Brain microvascular endothelial cell (primary cell): ENCODE measurements around the gene CFAP300.

Experiments
- DNase-seq: peaks from one replicate; pipeline ENCODE4 v3.0.0-alpha.2; 2020
- H3K27ac ChIP-seq: fragments of 250-450 bp; sonication (Bioruptor Pico); 2 replicates; pipeline ENCODE4 v1.5.1; 2020; ENCODE audit warnings: mild to moderate bottlenecking, moderate library complexity
- H3K27me3 ChIP-seq: fragments of 250-450 bp; sonication (Bioruptor Pico); replicated peaks from 2 replicates; pipeline ENCODE4 v1.5.1; 2020; ENCODE audit warnings: mild to moderate bottlenecking
- H3K36me3 ChIP-seq: fragments of 250-450 bp; sonication (Bioruptor Pico); replicated peaks from 2 replicates; pipeline ENCODE4 v1.5.1; 2020; ENCODE audit warnings: mild to moderate bottlenecking
- H3K4me3 ChIP-seq: 2 replicates; pipeline ENCODE4 v1.5.1; 2011; ENCODE audit warnings: low read depth, mild to moderate bottlenecking, control low read depth, low read length, moderate library complexity
- in situ Hi-C: cut with HindIII; loops from 2 replicates; pipeline ENCODE4 v1.10.0; 2017; ENCODE audit warnings: low sequenced_read_pairs, low pct_ligation_motif_present
- TF ChIP-seq, protein P1 (sequence below): IDR thresholded peaks from 2 replicates; pipeline ENCODE4 v1.5.1; 2011; ENCODE audit warnings: low read depth, mild to moderate bottlenecking, moderate library complexity, low read length, control low read depth, inconsistent platforms; ENCODE audit errors: missing control alignments

Gene CFAP300

DNA sequence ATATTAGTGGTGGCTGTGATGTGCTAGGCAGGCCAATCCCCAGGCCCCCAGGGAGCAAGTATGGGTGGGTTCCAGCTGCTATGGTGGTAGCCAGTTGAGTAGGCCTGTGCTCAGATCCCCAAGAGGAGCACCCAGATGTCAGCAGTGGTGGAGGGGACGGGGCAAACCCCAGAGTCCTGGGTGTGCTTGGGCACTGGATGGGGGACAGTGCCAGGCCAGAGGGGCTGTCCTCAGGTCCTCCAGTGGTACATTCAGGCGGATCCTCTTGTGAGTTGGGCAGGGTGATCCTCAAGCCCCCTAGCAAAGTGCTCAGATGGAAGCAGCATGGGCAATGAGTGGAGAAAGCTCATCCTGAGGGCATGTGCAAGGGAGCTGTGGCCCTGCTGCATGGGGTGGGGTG lies 26.0 kb downstream of the CFAP300 start:
- in situ Hi-C loops = no loop called here
- H3K27ac ChIP-seq = no peak overlapping the region
- H3K4me3 ChIP-seq = no peak overlapping the region
- TF ChIP-seq, protein P1, sequence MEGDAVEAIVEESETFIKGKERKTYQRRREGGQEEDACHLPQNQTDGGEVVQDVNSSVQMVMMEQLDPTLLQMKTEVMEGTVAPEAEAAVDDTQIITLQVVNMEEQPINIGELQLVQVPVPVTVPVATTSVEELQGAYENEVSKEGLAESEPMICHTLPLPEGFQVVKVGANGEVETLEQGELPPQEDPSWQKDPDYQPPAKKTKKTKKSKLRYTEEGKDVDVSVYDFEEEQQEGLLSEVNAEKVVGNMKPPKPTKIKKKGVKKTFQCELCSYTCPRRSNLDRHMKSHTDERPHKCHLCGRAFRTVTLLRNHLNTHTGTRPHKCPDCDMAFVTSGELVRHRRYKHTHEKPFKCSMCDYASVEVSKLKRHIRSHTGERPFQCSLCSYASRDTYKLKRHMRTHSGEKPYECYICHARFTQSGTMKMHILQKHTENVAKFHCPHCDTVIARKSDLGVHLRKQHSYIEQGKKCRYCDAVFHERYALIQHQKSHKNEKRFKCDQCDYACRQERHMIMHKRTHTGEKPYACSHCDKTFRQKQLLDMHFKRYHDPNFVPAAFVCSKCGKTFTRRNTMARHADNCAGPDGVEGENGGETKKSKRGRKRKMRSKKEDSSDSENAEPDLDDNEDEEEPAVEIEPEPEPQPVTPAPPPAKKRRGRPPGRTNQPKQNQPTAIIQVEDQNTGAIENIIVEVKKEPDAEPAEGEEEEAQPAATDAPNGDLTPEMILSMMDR = no peak
- no peak for DNase-seq
- H3K27me3 ChIP-seq = no peaks in the 10 kb centered on the region
- H3K36me3 ChIP-seq = no peaks in the 10 kb centered on the region

DNA sequence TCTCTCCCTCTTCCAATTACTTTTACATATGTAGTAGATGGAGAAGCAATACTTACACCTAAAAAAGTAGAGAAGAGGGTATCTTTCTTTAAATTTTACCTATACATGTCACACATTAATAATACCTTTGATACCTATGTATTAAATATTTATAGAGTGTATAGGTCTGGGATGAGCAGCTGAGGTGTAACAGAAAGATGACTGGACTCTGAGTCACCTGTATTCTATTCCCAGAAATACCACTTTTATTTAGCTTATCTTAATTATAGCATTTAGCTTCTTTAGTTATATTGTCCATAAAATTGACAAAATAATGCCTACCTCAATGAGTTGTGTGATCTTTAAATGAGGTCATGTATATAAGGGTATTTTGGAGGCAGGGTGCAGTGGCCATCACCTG lies 32.4 kb downstream of the CFAP300 start:
- in situ Hi-C loops = no loop called here

DNA sequence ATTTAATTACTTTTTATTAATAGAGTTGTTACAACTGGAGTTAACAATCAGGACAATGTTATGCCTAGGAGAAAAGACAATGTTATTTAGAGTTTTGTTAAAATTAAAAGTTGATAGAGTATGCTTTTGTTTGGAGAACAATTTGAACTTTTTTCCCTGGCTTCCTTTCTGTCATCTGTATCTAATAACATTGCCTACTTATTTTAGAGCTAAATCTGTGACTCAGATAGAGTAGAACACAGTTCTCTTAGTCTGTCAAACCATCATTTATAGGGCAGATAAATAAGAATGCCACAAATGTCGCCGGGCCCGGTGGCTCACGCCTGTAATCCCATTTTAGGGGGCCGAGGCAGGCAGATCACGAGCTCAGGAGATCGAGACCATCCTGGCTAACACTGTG lies 34.1 kb downstream of the CFAP300 start:
- Histone ChIP-seq H3K36me3 (no peaks in the 10 kb centered on the region), H3K27ac (no peak overlapping the region), H3K4me3 (no peak overlapping the region), H3K27me3 (no peaks in the 10 kb centered on the region)
- TF ChIP-seq, protein P1 = no peak
- in situ Hi-C loops = no loop called here
- no peak for DNase-seq

More for the DNA sequence above, 32.4 kb downstream of the CFAP300 start:
- Histone ChIP-seq H3K27ac (no peak overlapping the region), H3K36me3 (no peaks in the 10 kb centered on the region), H3K4me3 (no peak overlapping the region), H3K27me3 (no peaks in the 10 kb centered on the region)
- TF ChIP-seq, protein P1 = no peak
- DNase-seq = no peak

DNA sequence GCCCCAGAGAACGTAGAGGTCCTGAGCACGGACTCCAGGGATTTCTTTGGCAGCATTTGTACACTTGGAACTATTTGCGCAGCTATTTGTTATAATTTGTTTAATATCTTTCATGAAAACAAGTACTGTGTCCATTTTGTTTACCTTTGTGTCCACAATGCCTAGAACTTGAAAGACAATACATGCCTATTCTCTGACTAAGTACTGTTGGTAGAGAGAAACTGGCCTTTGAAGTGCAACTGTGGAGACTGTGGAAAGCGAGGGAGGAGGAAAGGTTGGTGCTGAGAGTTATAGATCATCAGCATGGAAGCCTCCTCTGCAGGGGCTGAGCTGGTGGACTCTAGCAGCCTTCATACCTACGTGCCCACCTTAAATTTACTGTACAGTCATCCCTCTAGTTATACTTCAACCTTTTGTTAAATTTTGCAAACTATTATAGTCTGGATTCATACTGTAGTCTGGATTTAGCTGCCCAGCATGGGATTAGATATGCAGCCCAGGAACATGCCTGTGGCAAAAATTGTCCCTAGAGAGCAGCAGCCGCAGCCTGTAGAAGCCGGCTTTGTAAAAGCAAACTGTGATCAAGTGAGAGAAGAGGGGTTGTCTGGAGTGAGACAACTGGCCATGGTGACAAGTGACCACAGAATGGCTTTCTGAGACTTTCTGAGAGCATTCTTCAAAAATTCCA lies 38.8 kb downstream of the CFAP300 start:
- H3K27me3 ChIP-seq = no peaks in the 10 kb centered on the region
- in situ Hi-C loops = no loop called here
- no peak overlapping the region for H3K27ac ChIP-seq
- TF ChIP-seq, protein P1 = no peak
- H3K36me3 ChIP-seq = no peaks in the 10 kb centered on the region
- DNase-seq = peak; percentile 9
- H3K4me3 ChIP-seq = no peak overlapping the region

DNA sequence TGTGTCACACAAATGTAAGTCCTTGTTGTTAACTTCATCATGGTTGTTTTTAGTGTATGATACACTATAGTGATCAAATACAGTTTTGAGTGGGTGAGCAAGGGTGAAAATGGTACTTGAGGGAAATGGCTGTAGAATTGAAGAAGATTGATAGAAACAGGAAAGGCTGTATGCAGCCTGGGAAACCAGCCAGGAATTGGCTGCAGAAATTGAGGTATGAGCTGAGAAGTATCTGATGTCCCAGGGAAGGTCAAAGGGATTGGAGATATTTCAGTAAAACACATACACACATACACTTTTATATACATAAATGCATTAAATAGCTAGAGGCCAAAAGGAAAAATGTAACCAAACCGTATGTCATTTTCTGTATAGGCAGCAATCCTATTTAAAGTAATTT lies 49.9 kb downstream of the CFAP300 start:
- Histone ChIP-seq H3K36me3 (no peaks in the 10 kb centered on the region), H3K27ac (no peak overlapping the region), H3K27me3 (no peaks in the 10 kb centered on the region), H3K4me3 (no peak overlapping the region)
- TF ChIP-seq, protein P1 = no peak
- in situ Hi-C loops = no loop called here
- DNase-seq = no peak

DNA sequence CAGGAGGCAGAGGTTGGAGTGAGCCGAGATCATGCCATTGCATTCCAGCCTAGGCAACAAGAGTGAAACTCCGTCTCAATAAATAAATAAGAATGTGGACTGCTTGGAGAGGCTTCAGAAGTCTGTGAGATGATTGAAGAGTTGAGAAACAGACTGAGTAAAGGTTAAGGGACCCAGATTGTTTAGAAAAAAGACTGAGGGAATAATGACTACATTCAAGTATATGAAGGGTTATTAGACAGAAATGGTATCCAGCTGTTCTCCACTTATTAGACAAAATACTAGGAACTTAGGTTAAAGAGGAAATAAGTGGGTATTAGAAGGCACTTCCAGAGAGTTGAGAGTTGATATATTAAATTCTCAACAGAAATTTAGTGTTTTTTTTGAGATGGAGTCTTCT lies 52.5 kb downstream of the CFAP300 start:
- Histone ChIP-seq H3K4me3 (no peak overlapping the region), H3K27ac (no peak overlapping the region), H3K36me3 (no peaks in the 10 kb centered on the region), H3K27me3 (no peaks in the 10 kb centered on the region)
- DNase-seq = no peak
- in situ Hi-C loops = no loop called here
- TF ChIP-seq, protein P1 = no peak
